ENCODE measurements around the gene SLC12A5.

Gene SLC12A5

DNA sequence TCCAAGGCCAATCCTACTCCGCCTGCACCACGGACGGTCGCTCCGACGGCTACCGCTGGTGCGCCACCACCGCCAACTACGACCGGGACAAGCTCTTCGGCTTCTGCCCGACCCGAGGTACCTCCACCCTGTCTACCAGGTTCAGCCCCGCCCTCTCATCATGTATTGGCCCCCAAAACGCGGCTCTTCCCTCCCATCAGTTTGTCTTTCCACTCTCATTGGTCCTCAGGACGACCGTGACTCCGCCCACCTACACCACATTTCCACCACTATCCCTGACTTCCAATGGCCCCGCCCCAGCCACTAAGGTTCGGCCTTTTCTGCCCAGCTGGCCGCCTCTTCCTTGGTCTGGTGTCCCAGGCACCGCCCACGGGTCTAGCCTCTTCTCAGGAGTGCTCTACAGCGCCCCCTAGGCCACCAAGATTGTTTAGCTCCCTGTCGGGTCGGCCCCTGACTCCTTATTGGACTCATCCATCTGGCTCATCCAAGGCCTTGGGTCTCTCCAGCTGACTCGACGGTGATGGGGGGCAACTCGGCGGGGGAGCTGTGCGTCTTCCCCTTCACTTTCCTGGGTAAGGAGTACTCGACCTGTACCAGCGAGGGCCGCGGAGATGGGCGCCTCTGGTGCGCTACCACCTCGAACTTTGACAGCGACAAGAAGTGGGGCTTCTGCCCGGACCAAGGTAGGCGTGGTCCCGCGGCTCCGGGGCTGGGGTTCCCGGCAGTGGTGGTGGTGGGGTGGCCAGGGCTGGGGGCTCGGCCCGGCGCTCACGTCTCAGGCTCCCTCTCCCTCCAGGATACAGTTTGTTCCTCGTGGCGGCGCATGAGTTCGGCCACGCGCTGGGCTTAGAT is 17.2 kb upstream of the SLC12A5 start:
- Histone ChIP-seq H3K4ac (ENCODE audit: low read length) (no peak overlapping the region), H3K79me1 (ENCODE audit: low read depth, low read length) (peaks cover 1% of the 10 kb centered on the region), H3K4me2 (ENCODE audit: insufficient read depth, low read length, poor library complexity, severe bottlenecking) (no peak overlapping the region), H2BK120ac (ENCODE audit: low read depth, low read length) (peak overlapping the region; percentile 69), H3K27ac (replicated peaks; ENCODE audit: low read length) (no peak overlapping the region), H3K18ac (ENCODE audit: low read length) (no peak overlapping the region), H3K9ac (ENCODE audit: low read depth, low read length, poor library complexity) (no peak overlapping the region), H3K14ac (ENCODE audit: low read length) (peak overlapping the region; percentile 97), H3K36me3 (replicated peaks in 1 of 2; ENCODE audit: control insufficient read depth in 2 of 2, insufficient read depth in 2 of 2, low read length in 2 of 2) (no peaks in the 10 kb centered on the region), H3K9me3 (replicated peaks in 1 of 2; ENCODE audit: control insufficient read depth in 2 of 2, insufficient read depth in 1 of 2, low read depth in 1 of 2, low read length in 2 of 2) (peaks cover 0 to 5% of the 10 kb centered on the region in 2 donors), H3K23ac (ENCODE audit: low read depth, low read length, poor library complexity) (peak overlapping the region; percentile 65), H3K4me1 (ENCODE audit: control insufficient read depth in 2 of 2, insufficient read depth in 1 of 2, low read depth in 1 of 2, low read length in 2 of 2) (peaks cover 6 to 10% of the 10 kb centered on the region in 2 donors), H2AFZ (ENCODE audit: low read length) (no peak overlapping the region), H2BK5ac (ENCODE audit: low read length) (no peak overlapping the region), H3K27me3 (ENCODE audit: control insufficient read depth in 3 of 3, insufficient read depth in 3 of 3, low read depth in 1 of 3, low read length in 3 of 3) (peaks cover 0 to 25% (median 6%) of the 10 kb centered on the region in 3 experiments), H3K4me3 (ENCODE audit: low read length in 2 of 2) (peak overlapping the region in 1 of 2 donors; percentile 58), H2BK12ac (ENCODE audit: low read length) (no peak overlapping the region), H4K91ac (ENCODE audit: low read depth, low read length, poor library complexity) (no peak overlapping the region), H4K8ac (ENCODE audit: low read depth, low read length) (peak overlapping the region; percentile 17), H2AK5ac (ENCODE audit: low read depth, low read length) (peak overlapping the region; percentile 75), H2BK15ac (ENCODE audit: low read length) (no peak overlapping the region)
- no CpG with 5 or more reads among the region's 57 CpGs for WGBS, 2 donors (ENCODE audit: extremely low coverage in 2 of 2, insufficient read length in 2 of 2, insufficient replicate concordance in 1 of 2)
- no peak for DNase-seq (ENCODE audit: low spot score)

GRCh38 chr20:46012921-46013320 is 16.1 kb upstream of the SLC12A5 start:
- H3K4ac ChIP-seq (ENCODE audit: low read length), result no peak overlapping the region
- H2AFZ ChIP-seq (ENCODE audit: low read length), result no peak overlapping the region
- no CpG with 5 or more reads among the region's 10 CpGs for WGBS, 2 donors (ENCODE audit: extremely low coverage in 2 of 2, insufficient read length in 2 of 2, insufficient replicate concordance in 1 of 2)
- peaks cover 0 to 5% of the 10 kb centered on the region in 2 donors for H3K9me3 ChIP-seq (replicated peaks in 1 of 2; ENCODE audit: control insufficient read depth in 2 of 2, insufficient read depth in 1 of 2, low read depth in 1 of 2, low read length in 2 of 2)
- H3K23ac ChIP-seq (ENCODE audit: low read depth, low read length, poor library complexity), result no peak overlapping the region
- H3K79me1 ChIP-seq (ENCODE audit: low read depth, low read length), result peaks cover 1% of the 10 kb centered on the region
- no peak overlapping the region for H2BK12ac ChIP-seq (ENCODE audit: low read length)
- H4K91ac ChIP-seq (ENCODE audit: low read depth, low read length, poor library complexity), result no peak overlapping the region
- no peak overlapping the region for H3K14ac ChIP-seq (ENCODE audit: low read length)
- H3K4me1 ChIP-seq (ENCODE audit: control insufficient read depth in 2 of 2, insufficient read depth in 1 of 2, low read depth in 1 of 2, low read length in 2 of 2), result peaks cover 6 to 10% of the 10 kb centered on the region in 2 donors
- H4K8ac ChIP-seq (ENCODE audit: low read depth, low read length), result no peak overlapping the region
- H3K27me3 ChIP-seq (ENCODE audit: control insufficient read depth in 3 of 3, insufficient read depth in 3 of 3, low read depth in 1 of 3, low read length in 3 of 3), result peaks cover 0 to 25% (median 6%) of the 10 kb centered on the region in 3 experiments
- H3K4me3 ChIP-seq (ENCODE audit: low read length in 2 of 2), result no peak overlapping the region
- H3K9ac ChIP-seq (ENCODE audit: low read depth, low read length, poor library complexity), result no peak overlapping the region
- H3K4me2 ChIP-seq (ENCODE audit: insufficient read depth, low read length, poor library complexity, severe bottlenecking), result no peak overlapping the region
- peak overlapping the region; percentile 90 for H2AK5ac ChIP-seq (ENCODE audit: low read depth, low read length)
- H3K36me3 ChIP-seq (replicated peaks in 1 of 2; ENCODE audit: control insufficient read depth in 2 of 2, insufficient read depth in 2 of 2, low read length in 2 of 2), result no peaks in the 10 kb centered on the region
- H2BK15ac ChIP-seq (ENCODE audit: low read length), result peak overlapping the region; percentile 49
- H3K27ac ChIP-seq (replicated peaks; ENCODE audit: low read length), result no peak overlapping the region
- H2BK5ac ChIP-seq (ENCODE audit: low read length), result no peak overlapping the region
- DNase-seq (ENCODE audit: low spot score), result no peak
- H3K18ac ChIP-seq (ENCODE audit: low read length), result no peak overlapping the region
- no peak overlapping the region for H2BK120ac ChIP-seq (ENCODE audit: low read depth, low read length)

- Histone ChIP-seq H2BK120ac (ENCODE audit: low read depth, low read length) (no peak overlapping the region), H3K9ac (ENCODE audit: low read depth, low read length, poor library complexity) (peak overlapping the region; percentile 81), H3K27ac (replicated peaks; ENCODE audit: low read length) (no peak overlapping the region), H4K91ac (ENCODE audit: low read depth, low read length, poor library complexity) (no peak overlapping the region), H4K8ac (ENCODE audit: low read depth, low read length) (no peak overlapping the region), H2BK12ac (ENCODE audit: low read length) (no peak overlapping the region), H2AFZ (ENCODE audit: low read length) (peak overlapping the region; percentile 83), H3K4me2 (ENCODE audit: insufficient read depth, low read length, poor library complexity, severe bottlenecking) (peak overlapping the region; percentile 57), H3K23ac (ENCODE audit: low read depth, low read length, poor library complexity) (no peak overlapping the region), H3K4me1 (ENCODE audit: control insufficient read depth in 2 of 2, insufficient read depth in 1 of 2, low read depth in 1 of 2, low read length in 2 of 2) (peaks cover 1 to 8% of the 10 kb centered on the region in 2 donors), H3K14ac (ENCODE audit: low read length) (no peak overlapping the region), H3K79me1 (ENCODE audit: low read depth, low read length) (peaks cover 1% of the 10 kb centered on the region), H3K36me3 (replicated peaks in 1 of 2; ENCODE audit: control insufficient read depth in 2 of 2, insufficient read depth in 2 of 2, low read length in 2 of 2) (no peaks in the 10 kb centered on the region), H3K9me3 (replicated peaks in 1 of 2; ENCODE audit: control insufficient read depth in 2 of 2, insufficient read depth in 1 of 2, low read depth in 1 of 2, low read length in 2 of 2) (peaks cover 0 to 5% of the 10 kb centered on the region in 2 donors), H3K4ac (ENCODE audit: low read length) (no peak overlapping the region), H3K4me3 (ENCODE audit: low read length in 2 of 2) (no peak overlapping the region), H2BK5ac (ENCODE audit: low read length) (no peak overlapping the region), H3K18ac (ENCODE audit: low read length) (peak overlapping the region; percentile 20), H2BK15ac (ENCODE audit: low read length) (peak overlapping the region; percentile 49), H2AK5ac (ENCODE audit: low read depth, low read length) (peak overlapping the region; percentile 90), H3K27me3 (ENCODE audit: control insufficient read depth in 3 of 3, insufficient read depth in 3 of 3, low read depth in 1 of 3, low read length in 3 of 3) (peaks cover 0 to 25% (median 6%) of the 10 kb centered on the region in 3 experiments)
- no CpG with 5 or more reads among the region's 29 CpGs for WGBS, 2 donors (ENCODE audit: extremely low coverage in 2 of 2, insufficient read length in 2 of 2, insufficient replicate concordance in 1 of 2)
- DNase-seq (ENCODE audit: low spot score), result no peak
Observed at GRCh38 chr20:46013322-46013828, 15.6 kb upstream of the SLC12A5 start.
